Sigmoid colon (tissue), 4 donors: ENCODE results near the gene TRIM73.
"Not testable (repeated sequence)": the region's sequence is repeated elsewhere in the genome, so short reads cannot be mapped to it uniquely, and the experiment has no call there.

Source experiments
- EP300 ChIP-seq, 4 donors: sonication (generic); formaldehyde crosslinking; IDR thresholded peaks; one replicate each; pipeline ENCODE4 v1.6.1; 2017; ENCODE audit warnings: antibody characterized with exemption in 4 of 4
- POLR2A ChIP-seq, 2 donors: fragments of 450-650 bp; IDR thresholded peaks; one replicate each; pipeline ENCODE4 v1.6.1; 2016; ENCODE audit warnings: antibody characterized with exemption in 2 of 2, mild to moderate bottlenecking in 2 of 2, moderate library complexity in 2 of 2
- POLR2AphosphoS5 ChIP-seq, 4 donors: sonication (generic); formaldehyde crosslinking; IDR thresholded peaks; one replicate each; pipeline ENCODE4 v1.6.1; 2017; ENCODE audit warnings: antibody characterized with exemption in 4 of 4
- TF ChIP-seq, protein P1 (sequence below), 4 experiments: fragments of 450-650 bp in 3 of 4; fragments of 200-600 bp in 1 of 4; IDR thresholded peaks; one replicate each; pipeline ENCODE4 v1.5.1; 2016 to 2019; ENCODE audit warnings: antibody characterized with exemption in 4 of 4, mild to moderate bottlenecking in 3 of 4, moderate library complexity in 2 of 4

DNA sequence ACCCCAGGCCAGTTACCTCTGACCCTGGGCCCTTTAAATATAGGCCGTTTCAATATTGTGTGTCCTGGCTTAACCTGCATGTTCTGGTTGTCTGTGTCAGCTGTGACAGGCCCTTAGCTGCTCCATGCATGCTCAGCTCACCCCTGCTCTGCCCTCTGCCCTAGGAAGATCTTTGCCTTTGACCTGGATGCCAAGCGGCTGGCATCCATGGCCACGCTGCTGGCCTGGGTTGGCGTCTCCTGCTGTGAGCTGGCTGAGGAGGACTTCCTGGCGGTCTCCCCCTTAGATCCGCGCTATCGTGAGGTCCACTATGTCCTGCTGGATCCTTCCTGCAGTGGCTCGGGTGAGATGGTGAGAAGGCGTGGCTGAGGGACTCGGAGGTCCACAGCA, 20.0 kb downstream of the TRIM73 start:
- TF ChIP-seq, protein P1, sequence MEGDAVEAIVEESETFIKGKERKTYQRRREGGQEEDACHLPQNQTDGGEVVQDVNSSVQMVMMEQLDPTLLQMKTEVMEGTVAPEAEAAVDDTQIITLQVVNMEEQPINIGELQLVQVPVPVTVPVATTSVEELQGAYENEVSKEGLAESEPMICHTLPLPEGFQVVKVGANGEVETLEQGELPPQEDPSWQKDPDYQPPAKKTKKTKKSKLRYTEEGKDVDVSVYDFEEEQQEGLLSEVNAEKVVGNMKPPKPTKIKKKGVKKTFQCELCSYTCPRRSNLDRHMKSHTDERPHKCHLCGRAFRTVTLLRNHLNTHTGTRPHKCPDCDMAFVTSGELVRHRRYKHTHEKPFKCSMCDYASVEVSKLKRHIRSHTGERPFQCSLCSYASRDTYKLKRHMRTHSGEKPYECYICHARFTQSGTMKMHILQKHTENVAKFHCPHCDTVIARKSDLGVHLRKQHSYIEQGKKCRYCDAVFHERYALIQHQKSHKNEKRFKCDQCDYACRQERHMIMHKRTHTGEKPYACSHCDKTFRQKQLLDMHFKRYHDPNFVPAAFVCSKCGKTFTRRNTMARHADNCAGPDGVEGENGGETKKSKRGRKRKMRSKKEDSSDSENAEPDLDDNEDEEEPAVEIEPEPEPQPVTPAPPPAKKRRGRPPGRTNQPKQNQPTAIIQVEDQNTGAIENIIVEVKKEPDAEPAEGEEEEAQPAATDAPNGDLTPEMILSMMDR (IDR thresholded peaks at IDR 0.05), result not testable (repeated sequence)
- TF ChIP-seq POLR2AphosphoS5, POLR2A, EP300 (IDR thresholded peaks at IDR 0.05): not testable (repeated sequence)
